ENCODE results near the gene CUL1.

The CUL1 gene

DNA sequence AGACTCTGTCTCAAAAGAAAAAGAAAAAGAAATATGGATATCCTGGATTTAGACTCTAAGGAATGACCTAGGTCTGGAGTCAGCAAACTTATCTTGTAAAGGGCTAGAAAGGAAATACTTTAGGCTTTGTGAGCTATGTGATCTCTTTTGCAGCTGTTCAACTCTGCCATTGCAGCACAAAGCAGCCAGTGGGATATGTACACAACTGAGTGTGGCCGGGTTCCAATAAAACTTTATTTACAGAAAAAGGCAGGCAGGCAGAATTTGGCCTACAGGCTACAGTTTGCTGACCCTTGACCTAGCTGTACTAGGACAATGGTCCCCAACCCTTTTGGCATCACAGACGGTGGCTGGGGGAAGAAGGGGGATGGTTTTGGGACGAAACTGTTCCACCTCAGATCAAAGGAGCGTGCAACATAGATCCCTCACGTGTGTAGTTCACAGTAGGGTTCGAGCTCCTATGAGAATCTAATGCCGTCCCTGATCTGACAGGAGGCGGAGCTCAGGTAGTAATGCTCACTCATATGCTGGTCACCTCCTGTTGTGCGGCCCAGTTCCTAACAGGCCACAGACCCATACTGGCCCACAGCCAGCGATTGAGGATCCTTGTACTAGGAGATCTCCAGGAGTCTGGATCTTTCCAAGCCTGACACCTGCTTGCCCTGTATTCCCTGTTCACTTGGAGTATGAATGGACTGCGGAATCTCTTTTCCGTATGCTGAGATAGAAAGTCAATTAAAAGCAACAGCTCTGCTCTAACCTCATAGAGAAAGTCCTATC is 63.0 kb downstream of the CUL1 start:
- no peak for DNase-seq (ENCODE audit: low read depth)

DNA sequence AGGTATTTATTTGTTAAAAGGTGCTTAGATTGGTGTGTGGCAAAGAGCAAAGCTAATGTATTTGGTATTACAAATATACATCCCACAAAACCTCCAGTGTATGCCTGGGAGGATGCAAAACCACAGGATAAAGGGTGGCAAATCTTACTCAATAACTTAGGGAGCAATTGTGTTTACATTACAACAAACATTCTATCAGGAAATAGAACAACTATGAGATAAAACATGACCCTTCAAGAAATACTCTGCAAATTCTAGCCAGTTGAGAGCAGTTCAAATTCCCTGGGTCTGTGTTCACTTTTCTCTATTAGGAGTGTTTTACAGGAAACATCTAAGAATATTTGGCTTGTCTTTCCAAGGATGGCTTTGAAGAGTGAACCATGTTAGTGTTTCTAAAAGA is 64.9 kb downstream of the CUL1 start:
- peak; percentile 17 for DNase-seq (ENCODE audit: low read depth)

DNA sequence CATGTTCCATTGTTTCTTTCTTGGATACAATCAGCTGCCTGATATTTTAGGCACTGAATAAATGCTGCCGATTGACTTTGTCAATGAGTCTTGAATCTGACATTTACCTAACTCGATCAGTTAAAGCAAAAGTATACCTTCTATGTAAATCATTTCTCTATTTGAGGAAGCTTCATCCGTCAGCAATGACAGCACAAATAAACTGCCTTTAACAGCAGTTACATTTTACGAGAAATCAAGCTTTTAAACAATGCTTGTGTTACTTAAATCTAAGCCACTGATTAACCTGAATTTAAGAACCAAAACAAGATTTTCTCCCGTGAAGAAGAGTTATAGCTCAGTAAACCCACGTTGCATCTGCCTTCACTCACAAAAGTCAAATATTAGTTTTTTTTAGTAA is 71.3 kb downstream of the CUL1 start:
- DNase-seq (ENCODE audit: low read depth) = no peak

DNA sequence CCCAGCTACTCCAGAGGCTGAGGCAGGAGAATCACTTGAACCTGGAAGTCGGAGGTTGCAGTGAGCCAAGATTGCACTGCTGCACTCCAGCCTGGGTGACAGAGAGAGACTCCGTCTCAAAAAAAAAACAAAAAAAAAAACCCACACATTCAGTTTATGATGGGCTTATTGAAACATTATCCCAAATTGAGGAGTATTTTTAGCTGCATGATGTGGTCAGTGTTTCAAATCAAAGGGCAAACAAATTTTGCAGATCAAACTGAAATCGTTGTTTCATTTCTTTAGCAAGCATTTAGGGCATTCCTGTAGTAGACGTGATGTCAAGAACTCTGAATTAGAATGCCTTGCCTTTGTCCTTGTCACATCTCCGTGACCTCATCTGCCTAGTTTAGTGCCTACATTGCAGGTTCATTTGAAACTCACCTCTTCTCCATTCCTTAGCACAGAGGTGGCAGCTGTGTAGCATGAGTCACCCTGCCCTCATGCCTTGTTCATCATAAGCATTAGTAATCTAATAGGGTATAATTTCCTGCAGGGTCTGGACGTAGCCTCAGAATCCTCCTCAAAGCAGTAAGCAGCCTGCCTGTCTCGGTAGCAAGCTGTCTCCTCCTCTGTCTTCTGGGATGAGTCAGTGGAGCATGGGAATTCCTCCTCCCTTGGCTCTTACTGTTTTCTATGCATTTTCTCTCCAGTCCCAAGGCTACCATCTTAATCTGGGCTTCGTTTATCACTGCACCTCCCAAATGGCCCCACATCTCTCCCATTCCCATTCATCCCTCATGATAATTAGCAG is 73.8 kb downstream of the CUL1 start:
- DNase-seq (ENCODE audit: low read depth) = peak; percentile 94

DNA sequence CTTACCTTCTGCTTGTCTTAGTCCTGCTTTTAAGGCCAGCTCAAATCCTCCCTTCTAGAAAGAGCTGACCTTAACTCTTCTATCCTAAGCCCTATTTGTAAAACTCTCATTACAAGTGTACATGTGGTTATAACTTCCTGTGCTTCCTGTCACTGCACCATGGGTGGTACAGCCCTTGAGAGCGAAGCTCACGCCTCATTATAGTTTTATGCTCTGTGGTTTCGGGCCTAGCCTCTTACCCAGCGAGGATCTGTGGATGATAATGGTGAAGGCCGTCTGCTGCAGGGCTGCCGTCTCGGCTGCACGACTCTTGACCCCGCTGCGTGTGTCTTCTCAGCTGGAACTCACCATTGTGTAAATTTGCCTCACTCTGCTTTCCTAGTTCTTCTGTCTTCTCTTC is 74.6 kb downstream of the CUL1 start:
- peak; percentile 18 for DNase-seq (ENCODE audit: low read depth)

DNA sequence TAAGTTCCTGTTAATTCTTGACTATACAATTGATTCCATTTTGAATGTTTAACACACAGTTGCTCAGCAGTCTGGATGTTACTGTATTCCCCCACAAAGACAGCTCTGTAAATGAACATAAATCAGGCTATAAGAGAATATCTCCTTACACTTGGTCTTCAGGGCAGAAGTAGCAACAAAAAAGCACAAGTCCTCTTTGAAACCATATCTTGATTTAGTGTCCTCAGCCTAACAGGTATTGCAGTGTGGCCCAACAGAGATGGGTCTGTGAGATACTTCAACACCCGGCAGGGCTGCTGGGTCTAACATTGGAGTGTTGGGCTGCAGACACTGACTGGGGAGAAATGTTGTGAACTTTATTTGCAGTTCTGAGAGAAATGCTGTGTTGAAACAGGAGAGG is 75.8 kb downstream of the CUL1 start:
- DNase-seq (ENCODE audit: low read depth) = no peak

DNA sequence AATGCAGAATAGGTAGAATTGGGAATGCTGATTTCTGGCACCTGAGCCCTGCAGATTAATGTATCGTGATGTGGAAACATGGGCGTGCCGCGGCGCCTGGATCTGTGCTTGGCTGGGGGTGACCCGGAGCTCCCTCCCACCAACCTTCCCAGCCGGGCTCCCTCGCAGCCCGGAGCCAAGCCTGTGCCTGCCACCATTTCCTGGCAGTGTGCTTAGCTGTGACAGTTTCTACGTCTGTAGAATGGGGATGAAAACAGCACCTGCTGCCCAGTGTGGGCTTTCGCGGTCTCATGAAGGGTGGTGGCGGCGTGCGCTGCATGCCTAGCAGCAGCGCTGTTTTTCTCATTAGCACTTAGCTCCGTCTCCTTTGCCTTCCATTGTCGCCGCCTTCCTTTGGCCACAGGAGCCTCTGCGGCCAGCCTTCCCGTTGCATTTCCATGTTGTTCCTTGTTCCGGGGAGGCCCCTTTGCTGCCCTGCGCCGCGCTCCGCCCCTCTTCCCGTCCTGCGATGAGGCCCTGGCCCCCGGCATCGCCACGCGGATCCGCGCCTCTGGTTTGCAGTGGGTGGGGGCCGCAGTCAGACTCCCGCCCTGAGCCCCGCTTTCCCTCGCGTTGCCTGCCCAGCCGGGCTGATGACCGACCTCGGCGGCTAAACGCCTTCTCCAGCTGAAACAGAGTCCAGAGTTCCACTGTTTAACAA is 84.2 kb downstream of the CUL1 start:
- no peak for DNase-seq (ENCODE audit: low read depth)

DNA sequence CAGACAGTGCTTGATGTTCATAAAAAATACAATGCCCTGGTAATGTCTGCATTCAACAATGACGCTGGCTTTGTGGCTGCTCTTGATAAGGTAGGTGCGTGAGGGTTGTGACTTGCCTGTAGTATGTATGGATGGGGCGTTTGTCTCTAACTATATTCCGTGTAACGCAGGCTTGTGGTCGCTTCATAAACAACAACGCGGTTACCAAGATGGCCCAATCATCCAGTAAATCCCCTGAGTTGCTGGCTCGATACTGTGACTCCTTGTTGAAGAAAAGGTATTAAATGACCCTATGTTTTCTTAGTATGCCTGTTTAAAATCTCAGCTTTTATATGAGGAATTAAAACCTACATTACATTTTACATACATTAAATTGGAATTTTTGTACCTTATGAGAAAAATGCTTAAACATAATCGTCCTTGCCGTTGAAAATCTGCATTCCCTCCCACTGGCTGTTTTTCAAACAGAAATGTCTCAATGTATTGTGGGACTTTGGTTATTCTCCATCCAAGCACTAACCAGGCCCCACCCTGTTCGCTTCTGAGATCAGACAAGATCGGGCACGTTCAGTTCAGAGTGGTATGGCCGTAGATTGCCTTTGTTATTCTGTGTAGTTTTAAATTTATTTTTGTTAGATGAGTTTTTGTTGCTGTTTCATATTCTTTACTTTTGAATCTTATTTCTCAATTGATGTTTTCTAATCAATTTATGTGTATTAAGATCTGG is 85.3 kb downstream of the CUL1 start:
- no peak for DNase-seq (ENCODE audit: low read depth)

DNA sequence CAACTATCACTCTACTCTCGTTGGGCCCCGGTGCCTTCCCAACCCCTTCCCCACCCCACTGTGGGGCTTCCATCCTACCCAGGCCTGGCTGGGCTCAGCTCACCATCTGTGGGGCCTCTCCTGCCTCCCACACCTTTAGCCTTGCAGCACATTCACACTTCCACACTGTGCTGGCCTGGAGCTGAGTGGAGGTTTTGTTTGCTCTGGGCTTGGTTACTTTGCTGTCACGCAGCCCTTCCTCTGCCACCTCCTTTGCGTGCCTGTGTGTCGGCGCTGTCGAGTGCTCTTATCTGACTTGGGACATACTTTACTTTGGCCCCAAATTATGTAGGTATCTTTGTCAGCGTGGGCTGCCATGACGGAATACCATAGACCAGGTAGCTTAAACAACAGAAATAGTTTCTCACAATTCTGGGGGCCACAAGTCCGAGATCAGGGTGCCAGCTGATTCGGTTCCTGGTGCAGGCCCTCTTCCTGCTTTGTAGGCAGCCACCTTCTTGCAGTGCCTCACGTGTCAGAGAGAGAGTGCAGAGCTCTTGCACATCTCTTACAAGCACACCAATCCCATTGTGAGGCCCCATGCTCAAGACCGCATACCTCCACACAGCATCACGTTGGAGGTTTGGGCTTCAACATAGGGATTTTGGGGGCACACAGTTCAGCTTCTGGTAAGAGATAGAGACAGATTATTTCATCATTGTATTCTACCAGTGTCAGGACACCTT is 89.0 kb downstream of the CUL1 start:
- DNase-seq (ENCODE audit: low read depth) = no peak

DNA sequence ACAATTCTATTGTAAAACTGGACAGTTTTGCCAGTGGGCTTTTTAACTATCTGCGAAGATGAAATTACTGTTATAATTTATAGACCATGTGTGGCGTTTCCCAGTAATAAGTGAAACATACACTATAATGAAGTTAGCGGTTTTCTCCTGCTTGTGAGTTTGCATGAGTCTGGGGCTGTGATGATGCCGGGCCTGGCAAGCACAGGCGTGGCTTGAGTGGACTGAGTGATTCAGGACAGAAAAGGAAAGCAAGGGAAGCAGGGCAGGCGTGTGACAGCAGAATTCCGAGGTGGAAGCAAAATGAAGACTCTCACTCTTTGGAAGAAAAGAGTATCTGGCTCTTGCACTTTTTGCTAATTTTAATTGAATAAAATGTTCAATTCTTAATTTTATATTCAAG is 90.5 kb downstream of the CUL1 start:
- no peak for DNase-seq (ENCODE audit: low read depth)

DNA sequence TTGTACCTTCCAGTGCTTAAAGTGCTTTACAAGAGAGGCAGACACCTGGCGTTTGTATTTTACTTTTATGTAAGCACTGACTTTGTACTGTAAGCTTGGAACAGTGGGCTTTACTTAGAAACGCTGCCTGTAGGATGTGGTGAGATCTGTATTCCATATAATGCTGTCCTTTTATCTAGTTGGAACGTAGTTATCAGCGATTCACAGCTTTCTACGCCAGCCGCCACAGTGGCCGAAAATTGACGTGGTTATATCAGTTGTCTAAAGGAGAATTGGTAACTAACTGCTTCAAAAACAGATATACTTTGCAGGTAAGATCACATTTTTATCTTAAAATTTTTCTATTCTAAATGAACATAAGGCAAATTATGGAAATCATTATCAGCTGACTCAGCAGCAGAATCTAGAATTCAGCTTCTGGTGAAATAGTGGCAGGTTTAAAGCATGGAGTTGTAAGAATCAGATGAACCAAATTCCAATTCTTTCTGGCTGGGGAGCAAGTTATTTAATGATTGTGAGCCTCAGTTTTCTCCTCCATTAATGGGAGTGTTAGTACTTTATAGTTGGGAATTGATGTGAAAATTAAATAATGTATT is 91.5 kb downstream of the CUL1 start:
- DNase-seq (ENCODE audit: low read depth) = no peak

DNA sequence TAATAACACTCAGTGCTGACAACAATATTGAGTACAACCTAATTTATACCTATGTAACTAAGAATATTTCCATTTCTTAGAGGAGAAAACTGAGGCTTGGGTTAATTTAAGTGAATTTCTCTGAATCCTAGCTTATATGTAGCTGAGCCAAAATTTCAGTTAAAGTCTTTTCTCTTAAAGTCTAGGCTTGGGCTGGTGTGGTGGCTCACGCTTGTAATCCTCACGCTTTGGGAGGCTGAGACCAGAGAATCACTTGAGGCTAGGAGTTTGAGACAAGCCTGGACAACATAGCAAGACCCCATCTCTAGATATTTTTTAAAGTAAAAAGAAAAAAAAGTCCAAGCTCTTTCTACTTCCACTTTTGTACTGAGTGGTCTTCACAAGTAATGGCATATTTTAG is 92.1 kb downstream of the CUL1 start:
- DNase-seq (ENCODE audit: low read depth) = no peak

DNA sequence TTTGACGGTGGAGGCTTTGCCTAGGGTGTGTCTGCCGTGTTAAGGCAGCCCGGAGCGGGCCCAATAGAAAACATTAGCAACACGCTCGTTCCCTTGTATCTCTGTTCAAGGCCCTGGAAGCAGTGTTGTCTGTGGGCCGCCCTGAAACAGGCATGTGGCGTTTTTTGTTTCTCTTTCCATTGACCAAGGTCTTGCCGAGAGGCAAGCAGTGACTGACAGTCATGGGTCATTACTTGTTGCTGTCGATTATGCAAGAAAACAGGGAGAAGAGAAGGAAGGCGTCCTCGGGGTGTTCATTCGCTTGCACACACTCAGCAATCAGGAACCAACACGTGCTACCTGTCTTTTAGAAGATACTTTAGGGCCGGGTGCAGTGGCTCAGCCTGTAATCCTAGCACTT is 92.8 kb downstream of the CUL1 start:
- no peak for DNase-seq (ENCODE audit: low read depth)

DNA sequence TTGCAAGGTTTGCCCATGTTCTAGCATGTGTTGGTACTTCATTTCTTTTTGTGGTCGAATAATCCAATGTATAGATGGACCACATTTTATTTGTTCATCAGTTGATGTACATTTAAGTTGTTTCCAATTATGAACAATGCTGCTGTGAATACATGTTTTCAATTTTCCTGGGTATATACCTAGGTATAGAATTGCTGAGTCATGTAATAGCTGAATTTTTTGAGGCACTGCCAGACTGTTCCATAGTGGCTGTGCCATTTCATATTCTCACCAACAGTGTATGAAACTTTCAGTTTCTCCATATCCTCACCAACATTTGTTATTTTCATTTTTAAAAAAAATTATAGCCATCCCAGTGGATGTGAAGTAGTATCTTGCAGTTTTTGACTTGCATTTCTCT is 94.9 kb downstream of the CUL1 start:
- DNase-seq (ENCODE audit: low read depth) = no peak

DNA sequence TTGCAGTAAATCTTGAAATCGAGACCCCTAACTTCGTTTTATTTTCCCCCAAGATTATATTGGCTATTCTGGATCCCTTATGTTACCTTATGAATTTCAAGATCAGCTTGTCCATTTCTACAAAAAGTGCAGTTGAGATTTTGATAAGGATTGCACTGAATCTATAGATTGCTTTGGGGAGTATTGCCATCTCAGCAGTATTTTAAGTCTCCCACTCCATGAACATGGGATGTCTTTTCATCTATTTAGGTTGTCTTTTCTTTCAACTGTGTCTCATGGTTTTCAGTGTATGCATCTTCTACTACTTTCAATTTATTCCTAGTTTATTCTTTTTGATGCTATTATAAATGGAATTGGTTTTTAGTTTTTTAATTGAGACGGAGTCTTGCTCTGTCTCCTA is 95.8 kb downstream of the CUL1 start:
- DNase-seq (ENCODE audit: low read depth) = no peak

DNA sequence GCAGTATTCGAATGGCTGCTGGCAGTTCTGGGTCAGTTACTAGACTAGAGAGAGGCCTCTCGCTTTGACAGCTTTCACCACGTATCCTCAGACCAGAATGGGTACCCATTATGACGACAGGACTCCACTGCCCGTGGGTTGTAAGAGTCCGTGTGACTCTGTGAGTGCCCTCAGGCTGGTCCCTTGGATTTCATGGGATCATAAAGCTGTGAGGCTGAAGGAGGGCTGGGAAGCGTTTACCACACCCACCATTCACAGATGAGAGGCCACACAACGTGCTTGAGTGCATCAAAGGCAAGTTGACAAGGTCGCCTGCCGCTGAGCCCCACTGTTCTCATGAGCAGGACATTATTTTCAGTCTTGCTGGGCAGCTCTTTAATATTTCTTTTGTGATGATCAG is 98.1 kb downstream of the CUL1 start:
- no peak for DNase-seq (ENCODE audit: low read depth)

DNA sequence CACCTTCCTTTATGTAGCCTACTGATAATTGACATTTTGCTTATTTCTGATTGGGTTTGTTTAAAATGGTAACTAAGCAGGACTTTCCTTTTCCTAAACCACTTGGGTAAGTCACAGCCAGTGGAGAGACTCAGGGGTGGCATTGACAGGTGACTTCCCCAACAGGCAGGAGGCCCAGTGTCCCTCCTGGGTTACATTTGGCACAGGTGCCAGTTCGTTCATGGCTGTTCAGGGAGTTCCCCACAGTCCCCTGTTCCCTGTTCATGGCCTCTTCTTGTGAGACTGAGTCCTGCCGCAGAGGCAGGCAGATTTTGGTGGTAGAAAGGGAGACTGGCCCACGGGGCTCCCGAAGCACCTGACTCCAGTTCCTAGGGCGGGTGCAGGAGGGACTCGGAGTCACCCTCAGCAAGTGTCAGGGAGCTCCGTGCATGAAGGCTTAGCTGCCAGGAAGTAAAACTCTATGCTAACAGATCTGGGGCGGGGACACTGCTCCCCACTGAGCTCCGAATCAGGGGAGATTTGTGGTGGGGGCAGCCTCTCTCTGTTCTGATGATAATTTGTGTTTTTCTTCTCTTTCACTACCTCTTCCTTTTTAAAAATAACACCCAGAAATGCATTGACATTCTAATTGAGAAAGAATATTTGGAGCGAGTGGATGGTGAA is 101.3 kb downstream of the CUL1 start:
- DNase-seq (ENCODE audit: low read depth) = no peak

DNA sequence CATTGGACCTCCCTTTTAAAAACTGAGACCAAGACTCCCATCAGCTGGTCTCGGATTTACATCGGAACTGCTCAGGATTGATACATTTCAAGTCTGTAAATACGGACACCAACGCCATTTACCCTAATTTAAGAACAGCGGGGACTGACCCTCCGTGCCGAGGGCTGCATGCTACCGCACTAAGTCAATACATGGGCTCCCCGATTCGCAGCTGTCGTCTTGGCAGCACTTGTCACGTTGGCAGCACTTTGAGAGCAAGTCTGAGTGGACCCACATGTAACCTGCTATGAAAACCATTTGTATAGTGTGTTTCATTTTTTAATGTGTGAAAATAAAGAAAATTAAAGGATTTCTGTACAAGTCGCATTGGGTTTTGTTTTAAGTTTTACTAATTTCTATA is 102.0 kb downstream of the CUL1 start:
- DNase-seq (ENCODE audit: low read depth) = no peak

DNA sequence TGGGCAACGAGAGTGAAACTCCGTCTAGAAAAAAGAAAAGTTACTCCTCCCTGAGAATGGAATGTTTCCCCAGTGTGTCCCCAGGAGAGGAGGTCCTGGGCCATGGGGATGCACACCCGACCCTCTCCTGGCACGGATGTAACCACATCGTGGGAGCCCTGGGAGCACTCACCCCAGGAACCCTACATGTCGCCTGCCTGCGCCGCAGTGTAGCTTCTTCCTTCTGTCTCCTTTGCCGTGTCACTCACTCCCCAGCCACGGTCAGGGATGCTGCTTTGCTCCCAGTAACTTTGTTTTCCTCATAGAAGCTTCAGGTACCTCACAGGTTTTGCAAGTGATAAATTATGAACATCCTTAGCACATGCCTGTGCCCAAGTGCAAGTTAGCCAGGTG is 103.4 kb downstream of the CUL1 start:
- no peak for DNase-seq (ENCODE audit: low read depth)

DNA sequence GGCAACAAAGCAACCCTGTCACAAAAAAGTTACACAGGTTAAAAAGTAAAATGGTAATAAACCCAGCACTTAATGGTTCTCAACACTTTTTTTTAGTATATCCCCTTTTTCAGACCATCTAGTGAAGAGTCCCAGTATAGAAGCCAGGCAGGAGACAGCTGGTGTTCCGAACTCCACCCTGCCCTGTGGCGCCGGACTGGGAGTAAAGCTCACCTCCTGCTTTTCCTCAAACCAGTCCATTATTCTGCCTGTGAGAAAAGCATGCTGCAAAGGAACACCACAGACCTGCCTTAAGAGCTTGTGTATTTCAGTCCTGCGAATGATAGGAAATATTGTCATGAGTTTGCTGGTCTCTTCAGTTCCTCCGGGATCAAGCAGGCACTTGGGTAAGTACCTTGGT is 104.4 kb downstream of the CUL1 start:
- no peak for DNase-seq (ENCODE audit: low read depth)

Data from EH (cell line).